Aorta (tissue), 5 donors: ENCODE results near the gene KCNMA1. TPM values are rescaled to one million over a fixed set of nuclear protein-coding genes. Genes with fewer than 3 reads are reported as not detected.

Source experiments
- ATAC-seq: fragments of 200-7000 bp; cut with Tn5 transposase; one replicate; pipeline ENCODE4 v1.9.1; 2022; ENCODE audit warnings: moderate library complexity; ENCODE audit not compliant: low FRiP score
- DNase-seq, 2 donors: peaks; one replicate each; pipeline ENCODE4 v3.0.0-alpha.2; 2020
- H3K27ac ChIP-seq, 2 donors: one replicate each; pipeline ENCODE4 v1.5.1; 2013; ENCODE audit warnings: low read length in 2 of 2, mild to moderate bottlenecking in 2 of 2, moderate library complexity in 2 of 2, control low read depth in 1 of 2, inconsistent platforms in 1 of 2, low read depth in 1 of 2
- H3K27me3 ChIP-seq, 2 donors: one replicate each; pipeline ENCODE4 v1.6.1; 2013; ENCODE audit warnings: control low read depth in 1 of 2, low read length in 1 of 2, mild to moderate bottlenecking in 1 of 2, moderate library complexity in 1 of 2; ENCODE audit not compliant: insufficient read depth in 2 of 2, control insufficient read depth in 1 of 2
- H3K36me3 ChIP-seq, 2 donors: one replicate each; pipeline ENCODE4 v1.6.1; 2013; ENCODE audit warnings: control low read depth in 1 of 2, low read length in 1 of 2, mild to moderate bottlenecking in 1 of 2; ENCODE audit not compliant: insufficient read depth in 2 of 2, control insufficient read depth in 1 of 2
- H3K4me1 ChIP-seq, 2 donors: one replicate each; pipeline ENCODE4 v1.6.1; 2013; ENCODE audit warnings: low read length in 2 of 2, control low read depth in 1 of 2, mild to moderate bottlenecking in 1 of 2, moderate library complexity in 1 of 2; ENCODE audit not compliant: insufficient read depth in 2 of 2, control insufficient read depth in 1 of 2
- H3K4me3 ChIP-seq, 2 donors: one replicate each; pipeline ENCODE4 v1.5.1; 2013; ENCODE audit warnings: low read length in 2 of 2, control low read depth in 1 of 2, mild to moderate bottlenecking in 1 of 2
- H3K9me3 ChIP-seq: one replicate; pipeline ENCODE4 v1.6.1; 2013; ENCODE audit warnings: mild to moderate bottlenecking, low read length; ENCODE audit not compliant: control insufficient read depth
- WGBS, 2 donors: extraction: QIAGEN DNeasy Blood & Tissue Kit; methylation state at CpG; one replicate each; pipeline ENCODE4 v1.1.7; 2013; 5-methylcytosine and 5-hydroxymethylcytosine counted together
- intact Hi-C, 2 donors: fragments of 100-400 bp; cut with DNase I; formaldehyde crosslinking; loops; one replicate each; pipeline versions ENCODE4 v1.14.2 to v1.15.0; 2022
- polyA plus RNA-seq, 2 donors: library from polyadenylated mRNA; stranded (reverse); fragments of 200-250 nt; gene quantifications; one replicate each; pipeline ENCODE4 v1.2.3, GENCODE V29; 2013
- total RNA-seq, 2 donors: library from RNA; stranded (reverse); fragmentation: NEBNext Ultra II Directional; extraction: Animal tissue kit (Norgen Biotek cat#: 25700); gene quantifications; one replicate each; pipeline ENCODE4 v1.2.1, GENCODE V29; 2021
- donor health status: healthy with polysubstance abuse.
- donor health status: Bipolar disorder and iron deficiency.
- donor health status: DM: no; HTN: no; CAD: no.
- donor health status: DM: no; HTN: no; CAD: no.
- donor health status: DM: yes; HTN: yes; CAD: no.

The KCNMA1 gene
- total and polyA plus RNA-seq, 4 donors, result 36.8 to 163 (median 125) TPM

DNA sequence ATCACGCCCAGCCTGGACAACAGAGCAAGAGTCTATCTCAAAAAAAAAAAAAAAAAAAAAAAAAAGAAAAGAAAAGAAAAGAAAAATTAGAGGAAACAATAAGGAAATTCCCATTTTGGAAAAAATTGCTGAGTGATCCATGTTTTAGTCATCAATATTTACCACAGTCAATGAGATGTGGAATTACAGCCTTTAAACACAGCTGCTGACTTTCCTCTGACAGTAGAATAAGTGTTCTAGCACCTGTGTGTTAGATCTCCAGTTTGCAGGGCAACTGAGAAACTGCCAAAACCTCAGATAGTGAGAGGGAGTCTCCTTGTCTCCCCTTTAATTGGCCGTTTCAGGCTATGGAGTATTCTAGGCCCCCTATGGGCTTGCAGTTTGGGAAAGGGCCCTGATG lies 520.1 kb downstream of the KCNMA1 start:
- intact Hi-C loops, result loop anchor here in 1 of 2 donors (10.0 kb wide), 1 partner anchor 563 kb away; no protein-coding TSS in a partner anchor

DNA sequence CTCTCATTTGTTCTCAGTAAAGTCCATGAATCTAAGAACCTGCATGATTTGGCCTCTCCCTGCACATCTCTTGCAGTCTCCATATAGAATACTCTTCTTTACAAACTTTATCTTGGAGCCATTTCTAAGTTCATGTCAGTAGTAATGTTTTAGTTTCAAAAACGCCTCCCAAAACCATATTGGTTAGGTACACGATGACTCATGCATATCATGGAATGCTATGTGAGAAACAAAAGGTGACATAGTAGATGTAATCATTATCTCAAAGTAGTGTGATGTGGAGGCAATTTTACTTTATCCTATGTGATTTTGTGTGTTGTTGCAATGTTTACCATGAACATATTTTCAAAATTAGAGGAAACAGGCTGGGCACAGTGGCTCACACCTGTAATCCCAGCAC lies 520.7 kb downstream of the KCNMA1 start:
- Histone ChIP-seq H3K4me3 (no peak overlapping the region), H3K27me3 (no peaks in the 10 kb centered on the region), H3K36me3 (no peaks in the 10 kb centered on the region), H3K4me1 (no peaks in the 10 kb centered on the region), H3K9me3 (no peaks in the 10 kb centered on the region), H3K27ac (no peak overlapping the region)
- 82 to 84% methylated on average over 2 of the region's 2 CpGs for WGBS, 2 donors
- no peak for ATAC-seq
- DNase-seq, result no peak
- intact Hi-C loops, result loop anchor here in 1 of 2 donors (10.0 kb wide), 1 partner anchor 562 kb away; no protein-coding TSS in a partner anchor

More for the DNA sequence above, 520.1 kb downstream of the KCNMA1 start:
- no peak for DNase-seq
- H3K9me3 ChIP-seq, result no peaks in the 10 kb centered on the region
- no peak for ATAC-seq
- WGBS, 2 donors, result 94 to 98% methylated on average over 2 of the region's 2 CpGs
- H3K36me3 ChIP-seq, result no peaks in the 10 kb centered on the region
- no peak overlapping the region for H3K4me3 ChIP-seq
- no peak overlapping the region for H3K27ac ChIP-seq
- H3K4me1 ChIP-seq, result no peaks in the 10 kb centered on the region
- H3K27me3 ChIP-seq, result no peaks in the 10 kb centered on the region

DNA sequence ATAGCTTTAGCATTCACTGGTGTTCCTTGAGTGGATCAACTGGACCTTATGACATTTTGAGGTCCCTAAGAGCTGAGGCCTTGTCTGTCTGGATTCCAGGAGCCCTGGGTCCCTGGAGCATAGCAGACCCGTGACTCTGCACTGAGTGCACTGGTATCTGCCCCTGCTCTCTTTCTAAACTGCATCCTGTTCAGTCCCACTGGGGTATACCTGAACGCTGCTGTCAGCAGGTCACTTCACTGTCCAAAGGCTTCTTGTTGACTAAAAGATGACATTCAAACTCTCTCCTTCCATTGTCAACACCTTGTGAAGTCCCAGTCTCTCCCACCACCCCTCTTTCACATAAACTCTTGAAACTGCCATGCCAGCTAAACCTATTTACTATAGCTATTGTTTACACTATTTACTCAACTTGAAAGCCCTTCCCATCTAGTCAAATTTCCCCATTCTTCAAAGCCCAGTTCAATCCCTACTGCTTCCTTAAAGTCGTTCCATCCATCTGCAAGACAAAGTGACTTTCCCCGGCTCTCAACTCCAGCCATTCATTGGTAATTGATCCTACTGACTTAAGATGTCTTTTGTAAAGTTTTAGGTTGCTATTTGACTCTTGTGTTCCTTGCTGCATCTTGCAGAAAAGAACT lies 523.3 kb downstream of the KCNMA1 start:
- Histone ChIP-seq H3K9me3 (no peaks in the 10 kb centered on the region), H3K27ac (peak overlapping the region in 1 of 2 donors; percentile 33), H3K27me3 (no peaks in the 10 kb centered on the region), H3K36me3 (no peaks in the 10 kb centered on the region), H3K4me3 (no peak overlapping the region), H3K4me1 (peaks cover 0 to 2% of the 10 kb centered on the region in 2 donors)
- intact Hi-C loops, result loop anchor here in 1 of 2 donors (5.0 to 10.0 kb wide), 3 partner anchors 102 to 560 kb away; no protein-coding TSS in a partner anchor
- DNase-seq (no peak), ATAC-seq (no peak)
- WGBS, 2 donors, result 83 to 84% methylated on average over 4 of the region's 4 CpGs

DNA sequence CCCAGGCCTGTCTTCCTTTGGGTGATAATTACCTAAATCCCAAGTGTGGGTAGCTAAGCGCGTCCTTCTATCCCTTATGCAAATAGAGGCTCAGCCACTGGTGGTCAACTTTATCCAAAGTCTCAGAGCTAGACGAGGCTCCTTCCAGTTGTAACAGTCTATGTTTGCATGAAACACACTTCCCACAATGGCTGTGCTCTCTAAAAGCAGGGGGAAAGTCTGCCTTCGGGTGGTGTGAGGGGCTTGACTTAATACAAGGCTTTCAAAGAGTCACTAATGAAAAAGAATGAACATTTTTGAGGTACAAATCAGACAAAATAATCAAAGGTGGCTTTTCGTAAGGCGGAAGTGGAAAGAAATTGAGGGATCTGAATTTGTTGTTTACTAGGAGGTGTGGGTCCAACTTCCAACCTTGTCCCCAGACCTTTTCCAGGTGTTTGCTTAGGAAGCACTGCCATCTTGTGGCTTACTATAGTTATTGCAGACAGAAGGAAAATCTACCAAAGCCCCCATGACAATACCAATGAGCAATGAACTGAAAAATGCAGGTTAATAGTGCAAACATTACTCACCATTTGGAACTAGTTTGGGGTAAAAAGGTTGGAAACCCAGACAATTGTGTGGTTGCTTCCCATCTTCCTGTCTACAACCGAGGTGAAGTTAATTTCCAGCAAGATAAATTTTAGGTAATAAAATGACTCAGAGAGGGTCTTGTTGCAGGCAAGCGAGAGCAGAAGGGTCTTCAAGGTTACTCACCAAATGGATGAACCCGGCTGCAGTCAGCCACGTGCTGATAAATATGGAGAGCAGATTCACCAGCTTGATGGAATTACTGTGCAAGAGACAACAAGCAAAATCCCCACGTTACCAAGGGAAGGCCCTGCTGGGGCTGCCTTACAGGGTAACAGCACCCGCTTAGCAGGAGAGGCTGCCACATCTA lies 525.7 kb downstream of the KCNMA1 start:
- ATAC-seq (peak; percentile 83), DNase-seq (no peak)
- H3K4me3 ChIP-seq, result no peak overlapping the region
- H3K27ac ChIP-seq, result peak overlapping the region; percentile 5 to 66
- intact Hi-C loops, result loop anchor here in 1 of 2 donors (5.0 to 10.0 kb wide), 3 partner anchors 100 to 557 kb away; no protein-coding TSS in a partner anchor
- H3K27me3 ChIP-seq, result no peaks in the 10 kb centered on the region
- 42 to 44% methylated on average over 12 of the region's 12 CpGs for whole genome bisulfite sequencing, 2 donors
- H3K4me1 ChIP-seq, result peaks cover 0 to 2% of the 10 kb centered on the region in 2 donors
- no peaks in the 10 kb centered on the region for H3K36me3 ChIP-seq
- no peaks in the 10 kb centered on the region for H3K9me3 ChIP-seq

DNA sequence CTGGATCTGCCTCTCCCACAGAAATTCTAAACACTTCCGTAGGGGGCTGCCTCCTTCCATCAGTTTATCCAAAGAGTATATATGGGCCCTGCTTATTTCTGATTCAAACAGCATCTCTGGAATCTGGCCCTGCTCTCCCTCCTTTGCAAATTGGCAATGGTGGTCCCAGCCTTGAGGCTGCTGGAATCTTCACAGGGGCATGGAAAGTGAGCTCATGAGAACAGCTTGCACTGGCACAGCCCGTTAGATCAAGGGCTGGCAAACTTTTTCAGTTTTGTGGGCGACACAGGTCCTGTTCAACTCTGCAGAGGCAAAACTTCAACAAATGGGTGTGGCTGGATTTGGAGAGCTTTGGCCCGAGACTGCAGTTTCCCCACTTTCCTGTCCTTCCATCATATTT lies 526.9 kb downstream of the KCNMA1 start:
- DNase-seq (no peak), ATAC-seq (no peak)

DNA sequence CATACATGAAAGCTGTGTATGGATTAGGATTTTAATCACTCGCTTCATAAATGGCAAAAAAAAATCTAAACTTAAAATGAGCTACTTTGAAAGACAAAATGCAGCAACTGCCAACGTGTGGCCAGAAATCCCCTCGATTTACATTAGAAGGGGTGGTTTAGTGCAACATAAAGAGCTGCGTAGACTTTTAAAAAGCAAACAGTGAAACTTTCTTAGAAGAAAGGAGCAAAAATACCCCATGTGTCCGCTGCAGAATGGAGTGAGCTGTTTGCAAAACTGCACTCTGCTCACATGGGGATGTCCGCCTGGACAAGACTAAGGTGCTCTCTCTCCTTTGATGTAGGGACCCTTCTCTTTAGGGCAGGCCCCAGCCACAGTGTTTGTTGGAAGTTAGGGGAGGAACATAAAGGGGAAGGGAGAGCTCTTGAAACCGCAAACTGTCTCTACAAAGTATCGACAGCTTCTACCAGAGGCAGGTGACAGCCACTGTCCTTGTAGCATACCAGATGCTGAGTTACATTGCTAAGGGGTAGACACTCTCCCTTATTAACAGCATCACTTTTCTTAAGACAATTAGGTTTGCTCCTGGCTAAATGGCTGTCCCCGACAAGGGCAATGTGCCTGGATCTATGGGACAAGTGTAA lies 528.1 kb downstream of the KCNMA1 start:
- peak overlapping the region in 1 of 2 donors; percentile 79 for H3K27ac ChIP-seq
- intact Hi-C loops, result no loop called here
- WGBS, 2 donors, result 89 to 91% methylated on average over 9 of the region's 9 CpGs

More for the DNA sequence above, 526.9 kb downstream of the KCNMA1 start:
- Histone ChIP-seq H3K4me3 (no peak overlapping the region), H3K27me3 (no peaks in the 10 kb centered on the region), H3K9me3 (no peaks in the 10 kb centered on the region), H3K36me3 (no peaks in the 10 kb centered on the region), H3K27ac (peak overlapping the region; percentile 65 to 66), H3K4me1 (peaks cover 2 to 4% of the 10 kb centered on the region in 2 donors)
- 5 to 8% methylated on average over 4 of the region's 4 CpGs for WGBS, 2 donors
- intact Hi-C loops, result loop anchor here in 1 of 2 donors (5.0 to 10.0 kb wide), 3 partner anchors 98 to 556 kb away; no protein-coding TSS in a partner anchor

DNA sequence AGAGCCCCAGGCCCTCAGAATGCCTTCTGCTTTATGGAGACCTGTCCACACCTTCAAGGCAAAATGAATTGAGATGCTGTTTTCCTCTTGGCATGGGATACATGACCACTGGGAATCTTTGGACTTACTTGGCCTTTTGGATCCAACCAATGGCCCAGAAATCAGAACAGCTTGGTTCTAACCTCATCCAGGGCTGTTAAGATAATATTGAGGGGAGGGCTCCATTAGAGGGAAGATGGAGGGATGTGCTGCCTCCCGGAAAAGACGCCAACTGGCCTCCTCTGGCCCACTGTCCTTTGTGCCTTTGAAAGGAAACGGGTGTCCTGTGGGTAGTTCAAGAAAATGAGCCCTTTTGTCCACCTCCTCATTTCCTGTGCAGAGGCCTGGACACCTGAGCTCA lies 530.9 kb downstream of the KCNMA1 start:
- ATAC-seq (no peak), DNase-seq (no peak)
- Histone ChIP-seq H3K36me3 (peaks cover 0 to 3% of the 10 kb centered on the region in 2 donors), H3K4me3 (no peak overlapping the region), H3K4me1 (peaks cover 2 to 11% of the 10 kb centered on the region in 2 donors), H3K27ac (no peak overlapping the region), H3K9me3 (no peaks in the 10 kb centered on the region), H3K27me3 (no peaks in the 10 kb centered on the region)
- intact Hi-C loops, result no loop called here
- WGBS, 2 donors, result 94 to 95% methylated on average over 3 of the region's 3 CpGs

More for the DNA sequence above, 528.1 kb downstream of the KCNMA1 start:
- H3K36me3 ChIP-seq, result no peaks in the 10 kb centered on the region
- no peaks in the 10 kb centered on the region for H3K27me3 ChIP-seq
- DNase-seq, result no peak
- no peak overlapping the region for H3K4me3 ChIP-seq
- peaks cover 2 to 7% of the 10 kb centered on the region in 2 donors for H3K4me1 ChIP-seq
- no peak for ATAC-seq
- H3K9me3 ChIP-seq, result no peaks in the 10 kb centered on the region

DNA sequence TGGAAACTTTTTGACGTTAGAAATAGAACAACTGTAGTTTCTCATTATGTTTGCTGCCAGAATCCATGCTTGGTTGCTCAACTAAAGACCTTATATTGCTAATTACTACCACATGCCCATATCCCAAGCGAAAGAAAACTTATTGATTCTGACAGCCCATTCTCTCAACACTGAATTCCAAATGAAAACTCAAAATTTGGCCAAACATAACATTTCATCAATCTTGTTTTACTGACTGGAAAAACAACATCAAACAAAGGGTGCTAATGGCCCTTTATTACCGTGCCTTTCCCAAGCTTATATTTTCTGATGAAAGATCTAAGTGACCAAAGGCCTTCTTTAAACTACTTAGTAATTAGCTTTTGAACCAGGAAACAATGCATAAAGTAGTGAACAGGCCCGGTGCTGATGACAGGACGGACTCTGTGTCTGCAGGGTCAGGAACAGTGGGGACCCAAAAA lies 531.8 kb downstream of the KCNMA1 start:
- Histone ChIP-seq H3K27me3 (no peaks in the 10 kb centered on the region), H3K4me3 (no peak overlapping the region), H3K27ac (no peak overlapping the region), H3K4me1 (peaks cover 2 to 11% of the 10 kb centered on the region in 2 donors), H3K9me3 (no peaks in the 10 kb centered on the region), H3K36me3 (peaks cover 0 to 3% of the 10 kb centered on the region in 2 donors)
- ATAC-seq (peak; percentile 57), DNase-seq (no peak)
- 11 to 16% methylated on average over 5 of the region's 5 CpGs for WGBS, 2 donors
- intact Hi-C loops, result no loop called here
